Measurements from ENCODE around the gene VWA3A. TPM values are rescaled to one million over a fixed set of nuclear protein-coding genes. Genes with fewer than 3 reads are reported as not detected.

VWA3A gene
- total RNA-seq, 1 donor from 2014 or later, result not detected

GRCh38 chr16:22203091-22203490 lies 110.8 kb downstream of the VWA3A start:
- DNase-seq, result no peak

GRCh38 chr16:22204091-22204655 lies 111.8 kb downstream of the VWA3A start:
- no peak for DNase-seq

- no peak for DNase-seq
Measured at GRCh38 chr16:22205577-22206012, 113.3 kb downstream of the VWA3A start.

- DNase-seq, result peak; percentile 97
Measured at GRCh38 chr16:22206013-22206841, 113.9 kb downstream of the VWA3A start, which contains the start of gene EEF2K. Gene EEF2K (plus strand): TSS chr16:22206278. CDS start chr16:22225730, 19,452 bp downstream.

Other genes with a start within 250 kb of the VWA3A start
- 53.0 TPM for gene NPIPB4, start 234.8 kb upstream of the VWA3A start, total RNA-seq
- gene UQCRC2, start 139.2 kb upstream of the VWA3A start, total RNA-seq, result 483 TPM
- not detected for gene PDZD9, start 91.4 kb upstream of the VWA3A start, total RNA-seq
- 20.9 TPM for gene MOSMO, start 84.4 kb upstream of the VWA3A start, total RNA-seq
- gene SDR42E2, start 70.0 kb downstream of the VWA3A start, total RNA-seq, result not detected
- 46.5 TPM for gene EEF2K, start 113.7 kb downstream of the VWA3A start, total RNA-seq
- gene POLR3E, start 204.9 kb downstream of the VWA3A start, total RNA-seq, result 73.2 TPM

All from tongue (tissue), 2 donors.